HG02885 (cell line): ENCODE results near the gene ERVH48-1.
"Not testable (repeated sequence)": the region's sequence is repeated elsewhere in the genome, so short reads cannot be mapped to it uniquely, and the experiment has no call there.

ENCODE experiments used
- ATAC-seq: cut with Tn5 transposase; IDR thresholded peaks from one replicate; pipeline ENCODE4 v1.9.1; 2021; ENCODE audit warnings: mild to moderate bottlenecking; ENCODE audit not compliant: unreplicated experiment, poor library complexity

Gene ERVH48-1

GRCh38 chr21:42939582-42940413 is 14.4 kb upstream of the ERVH48-1 start:
- no peak for ATAC-seq

- not testable (repeated sequence) for ATAC-seq
These were observed 13.2 kb upstream of the ERVH48-1 start for GRCh38 chr21:42938606-42938995.

- ATAC-seq: no peak
These were observed 12.7 kb upstream of the ERVH48-1 start for GRCh38 chr21:42937960-42938605.

GRCh38 chr21:42937034-42937940 is 11.9 kb upstream of the ERVH48-1 start:
- not testable (repeated sequence) for ATAC-seq

- not testable (repeated sequence) for ATAC-seq
These were observed 10.9 kb upstream of the ERVH48-1 start for GRCh38 chr21:42936360-42936759.

GRCh38 chr21:42933973-42934372 is 8.5 kb upstream of the ERVH48-1 start:
- ATAC-seq: not testable (repeated sequence)

GRCh38 chr21:42933137-42933970 is 7.9 kb upstream of the ERVH48-1 start:
- ATAC-seq: not testable (repeated sequence)

GRCh38 chr21:42932378-42933136 is 7.1 kb upstream of the ERVH48-1 start:
- not testable (repeated sequence) for ATAC-seq

GRCh38 chr21:42931560-42932235 is 6.3 kb upstream of the ERVH48-1 start:
- no peak for ATAC-seq

GRCh38 chr21:42929969-42930368 is 4.5 kb upstream of the ERVH48-1 start:
- no peak for ATAC-seq

GRCh38 chr21:42927474-42928200 is 2.2 kb upstream of the ERVH48-1 start:
- ATAC-seq: not testable (repeated sequence)

GRCh38 chr21:42924433-42924751 is 1.0 kb downstream of the ERVH48-1 start:
- ATAC-seq: no peak

GRCh38 chr21:42923553-42924432 is 1.6 kb downstream of the ERVH48-1 start:
- no peak for ATAC-seq

GRCh38 chr21:42922918-42923317 is 2.5 kb downstream of the ERVH48-1 start:
- no peak for ATAC-seq

GRCh38 chr21:42921927-42922326 is 3.5 kb downstream of the ERVH48-1 start:
- ATAC-seq: no peak

GRCh38 chr21:42918291-42918690 is 7.1 kb downstream of the ERVH48-1 start:
- no peak for ATAC-seq

- no peak for ATAC-seq
These were observed 12.0 kb downstream of the ERVH48-1 start for GRCh38 chr21:42913476-42913875.
